ENCODE data around the gene PLEKHA6.

The PLEKHA6 gene

DNA sequence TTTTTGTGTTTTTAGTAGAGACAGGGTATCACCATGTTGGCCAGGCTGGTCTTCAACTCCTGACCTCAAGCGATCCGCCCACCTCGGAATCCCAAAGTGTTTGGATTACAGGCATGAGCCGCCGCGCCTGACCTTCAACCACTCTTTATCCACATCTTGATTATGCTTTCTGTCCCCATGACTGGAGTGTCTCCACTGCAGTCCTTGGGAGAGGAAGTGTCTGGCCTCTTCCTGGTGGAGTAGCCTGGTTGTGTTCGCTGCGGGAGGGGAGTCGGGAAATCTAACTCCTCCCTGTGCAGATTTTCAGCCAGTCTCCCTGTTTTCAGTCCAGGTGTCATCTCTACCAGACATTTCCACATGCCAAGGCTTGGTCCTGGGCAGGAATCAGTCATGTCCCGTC lies 173.1 kb downstream of the PLEKHA6 start:
- DNase-seq (ENCODE audit: low read depth in 3 of 3): no peak

DNA sequence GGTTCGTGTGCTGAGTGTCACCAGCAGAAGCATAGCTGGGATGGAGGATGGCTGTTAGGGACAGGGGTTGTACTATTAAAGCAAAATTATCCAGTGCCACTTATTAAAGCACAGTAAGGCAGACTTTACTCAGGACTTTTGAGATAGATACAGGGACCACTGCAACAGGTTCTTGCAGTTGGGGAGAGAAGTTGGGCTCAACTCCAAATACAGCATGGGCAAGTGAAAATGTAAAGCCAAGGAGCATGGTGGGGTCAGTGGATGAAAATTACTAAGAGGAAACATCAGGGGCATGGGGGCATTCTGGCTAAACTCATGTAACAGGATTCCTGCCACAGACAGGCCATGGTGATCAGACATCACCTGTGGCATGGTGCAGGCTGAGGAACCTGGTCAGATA lies 178.6 kb downstream of the PLEKHA6 start:
- DNase-seq (ENCODE audit: low read depth in 3 of 3): no peak

DNA sequence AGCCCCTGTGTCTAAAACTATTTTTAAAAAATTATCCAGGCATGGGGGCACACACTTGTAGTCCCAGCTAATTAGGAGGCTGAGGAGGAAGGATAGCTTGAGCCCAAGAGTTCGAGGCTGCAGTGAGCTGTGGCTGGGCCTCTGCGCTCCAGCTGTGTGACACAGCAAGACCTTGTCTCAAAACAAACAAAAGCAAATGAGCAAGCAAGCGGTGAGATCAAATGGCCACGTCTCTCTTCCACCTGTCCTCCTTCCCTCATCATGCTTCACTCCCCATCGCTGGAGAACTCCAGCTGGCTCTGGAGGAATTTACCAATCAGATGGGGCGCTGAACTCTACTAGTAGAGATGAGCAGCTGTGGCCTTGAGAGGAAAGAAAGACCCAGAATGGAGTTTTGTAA lies 179.6 kb downstream of the PLEKHA6 start:
- no peak for DNase-seq (ENCODE audit: low read depth in 3 of 3)

DNA sequence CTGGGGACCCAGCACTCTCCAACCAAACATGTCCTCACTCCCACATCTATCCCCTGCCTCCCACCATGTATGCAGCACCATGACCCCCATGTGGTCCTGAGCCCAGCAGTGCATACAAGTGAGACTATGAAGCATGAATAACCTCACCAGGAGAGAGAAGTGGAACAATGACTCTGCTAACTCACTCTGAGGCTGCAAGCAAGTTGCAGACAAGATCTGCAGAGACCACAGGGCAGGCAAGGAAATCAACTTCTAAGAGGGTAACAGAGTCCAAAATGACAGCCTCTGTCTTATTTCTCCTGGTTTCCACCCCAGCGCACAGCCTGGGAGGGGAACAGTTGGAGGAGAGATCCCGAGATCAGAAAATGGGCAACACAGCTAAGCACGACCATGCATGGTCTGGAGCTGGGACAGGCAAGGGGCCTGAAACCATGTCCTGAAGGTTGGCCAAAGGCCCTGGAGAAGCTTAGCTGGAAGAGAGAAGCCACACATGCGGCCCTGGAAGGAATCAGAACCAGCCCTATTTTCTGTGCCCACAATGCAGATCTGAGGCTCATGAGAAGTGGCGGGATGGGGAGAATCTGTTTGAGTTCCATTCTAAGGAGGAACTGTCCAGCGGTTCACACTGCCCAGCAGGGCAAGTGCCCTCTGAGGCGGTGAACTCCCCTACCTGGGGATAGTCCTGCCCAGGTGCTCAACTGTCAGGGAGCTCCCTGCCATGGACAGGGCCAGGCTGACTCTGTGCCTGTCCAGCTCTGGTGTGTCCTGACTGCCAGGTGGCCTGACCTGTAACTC lies 181.0 kb downstream of the PLEKHA6 start:
- no peak for DNase-seq (ENCODE audit: low read depth in 3 of 3)

DNA sequence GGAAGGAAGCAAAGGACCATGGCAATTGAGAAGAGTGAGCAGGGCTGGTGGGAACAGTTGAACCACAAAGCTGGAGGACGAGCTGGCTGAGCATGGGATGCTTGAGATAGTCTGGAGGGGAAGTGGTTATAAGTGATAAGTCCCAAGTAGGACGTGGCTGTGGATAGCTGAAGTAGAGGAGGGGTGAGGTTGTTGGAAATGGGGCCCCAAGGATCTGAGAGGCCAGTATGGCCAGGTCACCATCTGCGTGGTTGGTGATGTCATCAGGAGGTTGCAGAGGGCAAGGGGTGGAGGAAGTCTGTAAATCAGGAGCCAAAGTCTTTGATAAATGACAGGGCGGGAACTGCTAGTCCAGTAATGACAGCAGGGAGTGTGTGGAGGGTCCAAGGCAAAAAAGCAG lies 182.6 kb downstream of the PLEKHA6 start:
- DNase-seq (ENCODE audit: low read depth in 3 of 3): no peak

DNA sequence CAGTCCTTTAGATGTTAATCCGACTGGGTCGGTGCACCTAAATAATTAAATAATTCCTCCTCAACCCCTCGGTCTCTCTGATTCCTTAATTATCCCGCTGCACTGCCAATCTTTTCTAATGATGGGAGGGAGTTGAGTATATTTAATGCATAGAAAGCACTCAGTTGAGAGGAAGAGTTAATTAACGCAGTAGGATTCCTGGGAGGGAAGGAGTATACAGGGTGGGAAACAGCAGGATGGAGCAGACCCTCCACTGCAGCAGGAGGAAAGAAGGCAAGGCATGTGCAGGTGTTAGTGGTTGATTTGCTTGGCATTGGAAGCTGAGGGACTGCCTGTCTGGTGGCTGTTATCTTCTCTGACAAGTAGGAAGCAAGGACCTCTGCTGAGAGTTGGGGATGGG lies 183.7 kb downstream of the PLEKHA6 start:
- DNase-seq (ENCODE audit: low read depth in 3 of 3): no peak

DNA sequence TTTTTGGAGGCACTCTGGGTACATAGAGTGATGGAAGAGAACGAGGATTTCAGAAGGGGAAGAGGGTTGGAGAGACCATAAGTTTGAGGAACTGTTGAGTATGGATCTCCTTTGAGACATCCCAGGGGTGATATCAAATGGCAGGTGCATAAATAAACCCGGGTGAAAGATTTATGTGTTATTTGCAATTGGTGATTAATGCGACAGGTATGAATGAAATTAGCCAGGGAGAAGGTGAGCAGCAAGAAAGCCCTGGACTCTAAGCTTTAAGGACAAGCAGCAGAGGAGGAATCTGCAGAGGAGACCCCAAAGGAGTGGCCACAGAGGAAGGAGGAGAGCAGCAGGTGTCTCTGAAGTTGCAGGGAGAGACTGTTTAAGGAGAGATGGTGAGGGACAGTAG lies 184.8 kb downstream of the PLEKHA6 start:
- DNase-seq (ENCODE audit: low read depth in 3 of 3): no peak

DNA sequence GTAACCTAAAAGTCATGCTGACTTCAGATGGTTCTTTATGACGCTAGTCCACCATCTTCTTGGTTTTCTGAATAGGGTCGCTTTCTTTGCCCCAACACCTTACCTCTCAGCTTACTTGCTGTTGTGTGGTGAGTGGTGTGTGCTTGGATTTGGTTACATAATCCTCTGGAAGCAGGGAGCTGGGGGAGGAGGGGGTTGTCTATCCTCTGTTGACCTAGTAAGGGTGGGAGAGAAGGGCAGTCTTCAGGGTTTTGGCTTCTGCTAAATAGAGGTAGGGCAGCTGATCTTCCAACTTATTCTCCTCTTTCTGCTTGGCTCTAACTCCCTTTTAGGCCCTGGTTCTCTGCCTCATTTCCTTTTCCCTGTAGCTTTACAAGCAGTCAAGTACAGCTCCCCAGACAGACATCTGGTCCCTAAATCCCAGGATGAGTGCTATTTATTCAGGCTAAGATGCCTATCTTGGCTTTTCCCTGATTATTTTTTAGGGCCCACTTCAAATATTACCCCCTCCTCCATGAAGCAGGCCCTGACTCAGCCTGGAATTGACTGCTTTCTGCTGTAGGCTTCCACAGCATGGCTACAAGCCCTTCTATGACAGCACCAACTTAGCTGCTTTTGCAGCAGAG lies 187.2 kb downstream of the PLEKHA6 start:
- no peak for DNase-seq (ENCODE audit: low read depth in 3 of 3)

DNA sequence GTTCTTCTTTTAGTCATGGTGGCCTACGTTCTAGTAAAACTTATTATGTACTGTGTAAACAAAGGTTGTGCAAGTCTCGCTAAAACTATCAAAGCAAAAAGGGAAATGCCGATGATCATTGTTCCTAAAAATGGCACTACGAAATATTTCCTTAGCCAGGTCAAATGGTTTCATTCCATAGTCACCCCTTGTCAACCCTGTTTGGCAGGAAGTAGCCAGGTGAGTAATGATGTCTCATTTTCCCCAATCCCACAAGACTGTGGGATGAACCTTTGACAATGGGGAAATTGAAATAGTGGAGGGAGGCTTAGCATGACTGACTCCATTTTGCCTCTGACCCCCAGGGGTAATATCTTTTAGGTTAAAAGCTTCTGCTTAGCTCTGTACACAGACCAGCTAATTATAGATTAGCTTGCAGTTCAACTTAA lies 188.0 kb downstream of the PLEKHA6 start:
- DNase-seq (ENCODE audit: low read depth in 3 of 3): no peak

DNA sequence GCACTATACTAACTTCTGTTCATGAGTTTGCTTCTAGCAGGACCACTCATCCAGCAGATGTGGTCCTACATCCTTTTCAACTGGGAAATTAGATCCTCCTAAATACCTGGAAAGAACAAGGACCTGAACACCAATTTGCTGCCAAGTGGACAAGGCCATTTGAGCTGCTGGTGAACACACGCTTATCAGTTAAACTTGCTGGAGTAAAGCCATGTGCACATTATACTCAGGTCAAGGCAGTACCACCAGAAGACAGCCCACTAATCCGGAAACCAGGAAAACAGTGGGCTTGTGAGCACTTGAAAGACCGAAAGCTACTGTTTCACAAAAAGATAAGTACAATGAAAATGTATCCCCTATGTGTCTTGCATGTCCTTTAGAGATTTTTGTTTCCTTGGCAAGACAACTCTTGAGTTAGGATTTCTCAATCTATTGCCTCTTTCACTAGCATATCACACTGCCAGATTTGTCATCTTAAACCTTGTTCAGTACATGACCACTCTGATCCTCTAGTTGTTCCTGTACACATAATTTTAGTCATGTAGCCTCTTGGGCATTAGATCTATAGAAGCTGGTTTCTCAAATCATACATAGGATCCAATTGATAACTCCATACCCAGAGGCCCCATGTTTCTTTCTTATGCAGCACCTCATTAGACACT lies 189.1 kb downstream of the PLEKHA6 start:
- no peak for DNase-seq (ENCODE audit: low read depth in 3 of 3)

DNA sequence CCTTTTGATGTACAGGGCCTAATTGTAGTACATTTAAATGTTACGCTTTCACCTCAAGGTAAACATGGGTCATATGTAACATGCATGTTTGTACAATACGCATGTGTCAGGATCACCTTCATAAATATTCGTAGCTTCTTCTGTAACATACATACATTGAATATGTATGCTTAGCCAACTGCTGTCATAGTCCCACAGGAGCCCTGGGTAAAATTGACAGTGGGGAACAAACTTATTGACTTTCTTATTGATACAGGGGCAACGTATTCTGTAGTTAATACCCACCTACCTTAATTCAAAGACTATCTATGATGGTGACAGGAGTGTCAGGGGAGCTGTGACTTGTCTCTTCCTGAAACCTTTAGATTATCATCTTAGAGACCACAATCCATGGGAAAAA lies 189.9 kb downstream of the PLEKHA6 start:
- DNase-seq (ENCODE audit: low read depth in 3 of 3): no peak

All from stimulated activated CD4-positive, alpha-beta T cell treated with anti-CD3 and anti-CD28 coated beads, TNF-alpha, amount 100 ng/mL, for 4 hours (primary cell).